Measurements from ENCODE around the gene EFTUD2.

- TF ChIP-seq CREM (CRISPR knock-in tag; IDR thresholded peaks at IDR 0.05): no peak
- TF ChIP-seq CTCF (IDR thresholded peaks at IDR 0.05): no peak
- no peak for TF ChIP-seq MAX (CRISPR knock-in tag; IDR thresholded peaks at IDR 0.05)
- no peak for TF ChIP-seq ATF3 (CRISPR knock-in tag; conservative IDR thresholded peaks at IDR 0.05)
Measured at GRCh38 chr17:44940768-44941167, 41.5 kb upstream of the EFTUD2 start.

Measured in WTC11 (cell line).